Measurements from ENCODE around the gene PADI4. TPM values are rescaled to one million over a fixed set of nuclear protein-coding genes. Genes with fewer than 3 reads are reported as not detected.

Gene PADI4
- total and polyA plus RNA-seq, 7 donors = 0.52 to 0.58 (median 0.54) TPM; not detected in 4

- intact Hi-C loops (cut with DNase I) = no loop called here
- Histone ChIP-seq H3K4me1 (no peaks in the 10 kb centered on the region), H3K36me3 (ENCODE audit: insufficient read depth in 1 of 2, low read depth in 1 of 2) (no peaks in the 10 kb centered on the region), H3K4me3 (no peak overlapping the region), H3K9me3 (no peaks in the 10 kb centered on the region), H3K27ac (no peak overlapping the region), H3K27me3 (ENCODE audit: insufficient read depth in 3 of 3, low read length in 2 of 3) (peaks cover 0 to 24% (median 7%) of the 10 kb centered on the region in 3 donors)
- DNase-seq (no peak), ATAC-seq (no peak)
- WGBS, 3 donors = 80 to 83% (median 82%) methylated on average over 4 of the region's 4 CpGs
- no peak for TF ChIP-seq CTCF (IDR thresholded peaks at IDR 0.05)
These were observed 21.6 kb downstream of the PADI4 start for GRCh38 chr1:17329610-17330009.

- H3K27ac ChIP-seq = no peak overlapping the region
- DNase-seq (no peak), ATAC-seq (no peak)
- no peaks in the 10 kb centered on the region for H3K36me3 ChIP-seq (ENCODE audit: insufficient read depth in 1 of 2, low read depth in 1 of 2)
- no peak for TF ChIP-seq CTCF (IDR thresholded peaks at IDR 0.05)
- H3K9me3 ChIP-seq = no peaks in the 10 kb centered on the region
- 64 to 67% (median 65%) methylated on average over 7 of the region's 7 CpGs for WGBS, 3 donors
- intact Hi-C loops (cut with DNase I) = no loop called here
- H3K27me3 ChIP-seq (ENCODE audit: insufficient read depth in 3 of 3, low read length in 2 of 3) = peaks cover 0 to 24% (median 7%) of the 10 kb centered on the region in 3 donors
- no peak overlapping the region for H3K4me3 ChIP-seq
- no peaks in the 10 kb centered on the region for H3K4me1 ChIP-seq
These were observed 22.9 kb downstream of the PADI4 start for GRCh38 chr1:17330856-17331255.

- Histone ChIP-seq H3K9me3 (no peaks in the 10 kb centered on the region), H3K36me3 (ENCODE audit: insufficient read depth in 1 of 2, low read depth in 1 of 2) (no peaks in the 10 kb centered on the region), H3K27me3 (ENCODE audit: insufficient read depth in 3 of 3, low read length in 2 of 3) (peaks cover 0 to 24% (median 7%) of the 10 kb centered on the region in 3 donors), H3K4me1 (no peaks in the 10 kb centered on the region), H3K27ac (no peak overlapping the region), H3K4me3 (no peak overlapping the region)
- DNase-seq (no peak), ATAC-seq (no peak)
- WGBS, 3 donors = 88 to 91% (median 90%) methylated on average over 8 of the region's 8 CpGs
- intact Hi-C loops (cut with DNase I) = no loop called here
- TF ChIP-seq CTCF (IDR thresholded peaks at IDR 0.05) = no peak
These were observed 25.1 kb downstream of the PADI4 start for GRCh38 chr1:17333081-17333480.

- WGBS, 3 donors = 23 to 26% (median 24%) methylated on average over 20 of the region's 20 CpGs
- TF ChIP-seq CTCF (IDR thresholded peaks at IDR 0.05) = peak; percentile 76
- peaks cover 0 to 20% (median 6%) of the 10 kb centered on the region in 3 donors for H3K27me3 ChIP-seq (ENCODE audit: insufficient read depth in 3 of 3, low read length in 2 of 3)
These were observed 28.1 kb downstream of the PADI4 start for GRCh38 chr1:17335821-17336710.

More at GRCh38 chr1:17335821-17336710, 28.1 kb downstream of the PADI4 start:
- H3K36me3 ChIP-seq (ENCODE audit: insufficient read depth in 1 of 2, low read depth in 1 of 2) = no peaks in the 10 kb centered on the region
- no peak overlapping the region for H3K27ac ChIP-seq
- H3K4me3 ChIP-seq = no peak overlapping the region
- H3K4me1 ChIP-seq = no peaks in the 10 kb centered on the region
- ATAC-seq (peak in 3 of 4 donors; percentile 43 to 65 (median 64)), DNase-seq (peak; percentile 67 to 79)
- intact Hi-C loops (cut with DNase I) = loop anchor here (1.0 to 5.0 kb wide), 3 partner anchors 211 to 277 kb away; no protein-coding TSS in a partner anchor
- H3K9me3 ChIP-seq = no peaks in the 10 kb centered on the region
